ENCODE measurements around the gene NOTUM. TPM values are rescaled to one million over a fixed set of nuclear protein-coding genes. Genes with fewer than 3 reads are reported as not detected.

NOTUM gene
- polyA plus RNA-seq, 1 experiment: 0.06 TPM

DNA sequence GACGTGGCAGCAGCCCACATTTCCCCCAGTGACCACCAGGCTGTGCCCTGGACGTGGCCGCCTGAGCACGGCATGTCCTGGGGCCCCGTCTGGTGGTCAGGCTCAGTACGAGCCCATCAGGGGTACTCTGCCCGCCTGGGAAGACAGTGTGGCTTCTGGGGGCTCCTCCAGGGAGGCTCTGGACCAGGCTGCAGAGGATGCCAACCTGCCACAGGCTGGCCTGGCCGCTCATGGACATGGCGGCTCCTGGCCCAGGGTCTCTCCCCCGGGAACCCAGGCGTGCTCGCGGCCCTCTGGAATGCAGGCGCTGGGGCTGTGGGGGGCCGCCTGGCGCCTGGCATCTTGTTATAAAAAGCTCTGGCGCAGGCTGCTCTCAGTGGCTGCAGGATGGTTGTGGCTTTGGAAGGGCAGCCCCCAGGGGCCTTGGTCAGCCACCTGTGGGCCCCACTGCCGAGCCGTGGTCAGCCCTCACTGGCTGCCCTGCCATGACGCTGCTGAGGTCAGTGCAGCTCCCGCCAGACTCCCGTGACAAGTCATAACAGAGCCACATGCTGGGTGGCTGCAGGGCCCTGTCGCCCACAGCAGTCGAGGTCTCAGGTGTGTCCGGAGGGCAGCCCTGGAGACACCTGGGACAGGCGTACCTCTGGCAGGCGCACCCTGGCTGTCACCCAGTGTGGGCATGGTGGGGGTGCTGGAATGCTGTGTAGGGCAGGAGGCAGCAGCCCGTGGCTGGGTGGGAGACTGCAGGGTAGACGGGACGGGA, 46.7 kb upstream of the NOTUM start:
- H3K27me3 ChIP-seq (ENCODE audit: control insufficient read depth, insufficient read depth, low read length): no peaks in the 10 kb centered on the region
- no peak for DNase-seq (ENCODE audit: low read depth)
- H3K4me3 ChIP-seq (ENCODE audit: low read depth, low read length): no peak overlapping the region
- ChIA-PET CTCF (interaction anchor here (0.5 to 1.4 kb wide), 2 partner anchors 12 to 17 kb away, joined by 3 to 4 read pairs; no protein-coding TSS in a partner anchor), POLR2A (no interaction called here)
- peaks cover 2% of the 10 kb centered on the region; the same call in 1 of the 2 replicates for H3K36me3 ChIP-seq (ENCODE audit: control insufficient read depth, insufficient read depth, low read length)
- TF ChIP-seq, protein P1, sequence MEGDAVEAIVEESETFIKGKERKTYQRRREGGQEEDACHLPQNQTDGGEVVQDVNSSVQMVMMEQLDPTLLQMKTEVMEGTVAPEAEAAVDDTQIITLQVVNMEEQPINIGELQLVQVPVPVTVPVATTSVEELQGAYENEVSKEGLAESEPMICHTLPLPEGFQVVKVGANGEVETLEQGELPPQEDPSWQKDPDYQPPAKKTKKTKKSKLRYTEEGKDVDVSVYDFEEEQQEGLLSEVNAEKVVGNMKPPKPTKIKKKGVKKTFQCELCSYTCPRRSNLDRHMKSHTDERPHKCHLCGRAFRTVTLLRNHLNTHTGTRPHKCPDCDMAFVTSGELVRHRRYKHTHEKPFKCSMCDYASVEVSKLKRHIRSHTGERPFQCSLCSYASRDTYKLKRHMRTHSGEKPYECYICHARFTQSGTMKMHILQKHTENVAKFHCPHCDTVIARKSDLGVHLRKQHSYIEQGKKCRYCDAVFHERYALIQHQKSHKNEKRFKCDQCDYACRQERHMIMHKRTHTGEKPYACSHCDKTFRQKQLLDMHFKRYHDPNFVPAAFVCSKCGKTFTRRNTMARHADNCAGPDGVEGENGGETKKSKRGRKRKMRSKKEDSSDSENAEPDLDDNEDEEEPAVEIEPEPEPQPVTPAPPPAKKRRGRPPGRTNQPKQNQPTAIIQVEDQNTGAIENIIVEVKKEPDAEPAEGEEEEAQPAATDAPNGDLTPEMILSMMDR (IDR thresholded peaks at IDR 0.05; ENCODE audit: insufficient read depth, low read depth, low read length): no peak

DNA sequence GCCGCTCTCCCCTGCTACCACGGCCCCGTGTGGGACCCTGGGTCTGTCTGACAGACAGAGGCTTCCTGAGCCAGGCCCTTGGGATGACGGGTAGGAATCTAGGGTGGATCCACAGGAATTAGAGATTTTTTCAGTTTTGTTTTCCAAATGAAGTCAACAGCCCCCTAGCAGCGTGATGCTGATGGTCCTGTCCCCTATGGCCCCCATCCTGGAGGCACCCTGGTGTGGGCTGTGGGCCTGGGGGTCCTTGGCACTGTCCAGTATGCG, 46.2 kb upstream of the NOTUM start:
- H3K36me3 ChIP-seq (ENCODE audit: control insufficient read depth, insufficient read depth, low read length): peaks cover 2% of the 10 kb centered on the region; the same call in 1 of the 2 replicates
- CTCF ChIA-PET: no interaction called here

DNA sequence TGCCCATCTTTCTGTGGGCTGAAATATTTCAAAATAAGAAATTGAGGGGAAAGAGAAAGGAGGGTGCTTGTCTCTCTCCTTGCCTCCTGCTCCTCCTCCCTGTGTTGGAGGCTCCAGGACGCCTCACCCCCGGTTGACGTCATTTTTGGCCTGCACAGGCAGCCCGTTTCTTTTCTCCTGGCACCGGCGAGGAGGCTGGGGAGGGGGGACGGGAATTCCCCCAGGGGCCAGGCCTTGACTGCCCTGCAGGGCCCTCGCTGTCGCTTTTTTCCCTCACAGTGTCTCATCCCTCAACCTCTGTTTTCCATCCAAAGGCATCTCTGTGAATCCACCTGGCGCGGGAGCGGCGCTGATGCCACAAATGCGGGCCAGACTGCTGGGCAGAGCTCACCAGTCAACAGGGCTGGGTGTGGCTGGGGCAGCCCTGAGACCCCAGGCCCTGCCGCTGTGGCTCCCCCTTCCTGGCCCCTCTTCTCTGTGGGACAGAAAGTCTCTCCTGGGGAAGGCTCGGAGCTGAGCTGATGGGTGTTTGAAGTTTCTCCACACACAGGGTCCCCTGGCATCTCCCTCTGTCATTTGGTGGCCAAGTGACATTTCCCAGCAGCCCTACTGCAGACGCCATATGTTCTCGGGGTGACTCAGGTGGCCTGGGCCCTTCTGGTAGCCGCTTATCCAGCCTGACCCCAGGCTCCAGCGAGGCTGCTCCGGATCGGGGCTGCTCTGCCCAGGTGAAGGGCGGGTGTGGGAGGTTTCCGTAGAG, 45.7 kb upstream of the NOTUM start:
- TF ChIP-seq, protein P1 (IDR thresholded peaks at IDR 0.05; ENCODE audit: insufficient read depth, low read depth, low read length): no peak
- CTCF ChIA-PET: no interaction called here
- Histone ChIP-seq H3K36me3 (ENCODE audit: control insufficient read depth, insufficient read depth, low read length) (peaks cover 2% of the 10 kb centered on the region; the same call in 1 of the 2 replicates), H3K4me3 (ENCODE audit: low read depth, low read length) (no peak overlapping the region), H3K27me3 (ENCODE audit: control insufficient read depth, insufficient read depth, low read length) (no peaks in the 10 kb centered on the region)
- no peak for DNase-seq (ENCODE audit: low read depth)
- POLR2A ChIA-PET: no interaction called here

More for the DNA sequence above, 46.2 kb upstream of the NOTUM start:
- POLR2A ChIA-PET: no interaction called here
- no peak for DNase-seq (ENCODE audit: low read depth)
- TF ChIP-seq, protein P1 (IDR thresholded peaks at IDR 0.05; ENCODE audit: insufficient read depth, low read depth, low read length): no peak
- no peaks in the 10 kb centered on the region for H3K27me3 ChIP-seq (ENCODE audit: control insufficient read depth, insufficient read depth, low read length)
- no peak overlapping the region for H3K4me3 ChIP-seq (ENCODE audit: low read depth, low read length)

DNA sequence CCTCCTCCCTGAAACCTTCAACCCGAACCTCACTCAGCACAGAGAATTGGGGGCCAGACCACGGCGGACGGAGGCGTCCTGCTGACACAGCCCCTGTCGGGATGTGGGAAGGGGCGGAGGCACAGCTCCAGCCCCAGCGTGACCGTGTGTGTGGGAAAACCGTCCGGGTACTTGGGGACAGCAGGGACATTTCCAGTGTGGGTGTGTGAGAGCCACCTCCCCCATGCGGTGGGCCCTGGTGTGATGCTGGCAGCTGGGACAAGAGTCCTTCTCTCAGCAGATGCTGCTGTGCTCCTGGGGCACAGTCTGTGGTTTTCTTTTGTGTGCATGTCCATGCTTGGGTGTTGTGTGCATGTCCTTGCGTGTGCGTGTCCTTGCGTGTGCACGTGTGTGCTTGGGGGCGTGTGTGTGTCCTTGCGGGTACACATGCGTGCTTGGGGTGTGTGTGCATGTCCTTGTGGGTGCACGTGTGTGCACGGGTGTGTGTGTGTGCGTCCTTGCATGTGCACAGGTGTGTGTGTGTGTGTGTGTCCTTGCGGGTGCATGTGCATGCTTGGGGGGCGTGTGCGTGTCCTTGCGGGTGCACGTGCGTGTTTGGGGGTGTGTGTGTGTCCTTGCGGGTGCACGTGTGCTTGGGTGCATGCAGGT, 44.8 kb upstream of the NOTUM start:
- Histone ChIP-seq H3K36me3 (ENCODE audit: control insufficient read depth, insufficient read depth, low read length) (no peaks in the 10 kb centered on the region; the same call in 1 of the 2 replicates), H3K27me3 (ENCODE audit: control insufficient read depth, insufficient read depth, low read length) (no peaks in the 10 kb centered on the region), H3K4me3 (ENCODE audit: low read depth, low read length) (no peak overlapping the region)
- no peak for DNase-seq (ENCODE audit: low read depth)
- TF ChIP-seq, protein P1 (IDR thresholded peaks at IDR 0.05; ENCODE audit: insufficient read depth, low read depth, low read length): no peak
- POLR2A ChIA-PET: no interaction called here
- CTCF ChIA-PET: interaction anchor here (4.5 kb wide), 1 partner anchor 14 kb away, joined by 28 read pairs; no protein-coding TSS in a partner anchor

Measured in BJ (cell line).